PC-3 (cell line): Measurements from ENCODE around the gene KHK.

Experiments
- EZH2 ChIP-seq: fragments of 300-600 bp; sonication (generic); IDR thresholded peaks from one replicate; pipeline ENCODE4 v1.6.1; 2017; ENCODE audit warnings: antibody characterized with exemption, mild to moderate bottlenecking, low read length; ENCODE audit not compliant: unreplicated experiment
- EZH2phosphoT487 ChIP-seq: fragments of 300-600 bp; sonication (generic); IDR thresholded peaks from 2 replicates; pipeline ENCODE4 v1.6.1; 2018; ENCODE audit warnings: mild to moderate bottlenecking, antibody characterized with exemption, low read length, borderline replicate concordance
- TF ChIP-seq, protein P1 (sequence below): fragments of 300-600 bp; sonication (generic); conservative IDR thresholded peaks from 2 replicates; pipeline ENCODE4 v1.5.1; 2017; ENCODE audit warnings: antibody characterized with exemption, low read depth, mild to moderate bottlenecking, low read length

DNA sequence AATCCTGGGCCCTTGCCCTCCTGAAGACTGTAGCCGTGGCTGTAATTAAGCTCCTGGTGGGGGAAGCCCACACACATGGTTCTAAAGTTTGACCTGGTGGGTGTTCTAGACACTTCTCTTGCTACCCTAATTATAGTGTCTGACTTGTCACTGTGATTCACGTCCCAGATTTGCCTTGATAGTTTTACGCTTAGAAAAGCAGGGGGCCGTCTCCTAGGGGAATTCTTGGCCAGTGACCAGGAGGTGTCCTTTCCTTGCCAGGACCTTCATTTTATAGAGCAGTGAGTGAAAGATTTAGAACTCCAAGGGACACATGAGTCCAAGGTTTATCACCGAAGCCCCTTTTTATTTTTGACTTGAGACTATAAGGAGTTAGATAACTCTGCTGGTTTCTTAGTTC is 44.8 kb upstream of the KHK start:
- TF ChIP-seq, protein P1, sequence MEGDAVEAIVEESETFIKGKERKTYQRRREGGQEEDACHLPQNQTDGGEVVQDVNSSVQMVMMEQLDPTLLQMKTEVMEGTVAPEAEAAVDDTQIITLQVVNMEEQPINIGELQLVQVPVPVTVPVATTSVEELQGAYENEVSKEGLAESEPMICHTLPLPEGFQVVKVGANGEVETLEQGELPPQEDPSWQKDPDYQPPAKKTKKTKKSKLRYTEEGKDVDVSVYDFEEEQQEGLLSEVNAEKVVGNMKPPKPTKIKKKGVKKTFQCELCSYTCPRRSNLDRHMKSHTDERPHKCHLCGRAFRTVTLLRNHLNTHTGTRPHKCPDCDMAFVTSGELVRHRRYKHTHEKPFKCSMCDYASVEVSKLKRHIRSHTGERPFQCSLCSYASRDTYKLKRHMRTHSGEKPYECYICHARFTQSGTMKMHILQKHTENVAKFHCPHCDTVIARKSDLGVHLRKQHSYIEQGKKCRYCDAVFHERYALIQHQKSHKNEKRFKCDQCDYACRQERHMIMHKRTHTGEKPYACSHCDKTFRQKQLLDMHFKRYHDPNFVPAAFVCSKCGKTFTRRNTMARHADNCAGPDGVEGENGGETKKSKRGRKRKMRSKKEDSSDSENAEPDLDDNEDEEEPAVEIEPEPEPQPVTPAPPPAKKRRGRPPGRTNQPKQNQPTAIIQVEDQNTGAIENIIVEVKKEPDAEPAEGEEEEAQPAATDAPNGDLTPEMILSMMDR, result no peak
- no peak for TF ChIP-seq EZH2
- no peak for TF ChIP-seq EZH2phosphoT487
